Measurements from ENCODE around the gene CFAP141.

Gene CFAP141

DNA sequence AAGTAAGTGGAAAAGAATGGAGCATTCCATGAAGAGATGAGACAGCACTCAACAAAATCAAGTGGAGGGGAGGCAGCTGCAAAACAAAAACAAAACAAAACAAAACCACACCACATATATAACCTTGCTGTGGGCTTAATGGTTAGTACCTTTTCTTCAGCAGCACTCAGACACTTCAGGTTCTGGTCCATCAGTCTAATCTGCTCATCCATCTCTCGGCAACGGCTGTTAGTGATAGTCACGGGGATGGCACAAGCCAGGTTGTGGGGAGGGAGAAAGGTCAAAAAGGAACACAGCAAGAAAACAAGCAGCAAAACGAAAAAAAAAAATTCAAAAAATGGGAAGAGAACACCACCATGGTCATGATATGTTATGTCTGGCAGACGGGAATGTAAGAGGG, 34.3 kb downstream of the CFAP141 start:
- no peak for DNase-seq

DNA sequence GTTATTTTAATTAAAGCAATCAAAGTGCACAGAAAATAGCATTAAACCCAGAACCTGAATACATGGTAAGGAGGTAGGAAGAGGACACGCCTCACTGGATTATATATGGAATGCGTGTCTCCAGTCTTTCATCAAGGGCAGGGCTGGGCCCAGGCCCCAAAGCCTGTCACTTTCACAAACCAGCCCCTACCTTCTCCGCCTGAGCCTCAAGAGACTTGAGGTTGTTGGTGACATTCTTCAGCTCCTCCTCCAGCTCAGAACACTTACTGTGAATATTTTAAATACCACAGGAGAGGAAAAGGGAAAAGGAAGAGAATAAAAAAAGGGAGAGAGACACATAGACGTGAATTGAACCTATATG, 34.9 kb downstream of the CFAP141 start:
- DNase-seq = no peak

DNA sequence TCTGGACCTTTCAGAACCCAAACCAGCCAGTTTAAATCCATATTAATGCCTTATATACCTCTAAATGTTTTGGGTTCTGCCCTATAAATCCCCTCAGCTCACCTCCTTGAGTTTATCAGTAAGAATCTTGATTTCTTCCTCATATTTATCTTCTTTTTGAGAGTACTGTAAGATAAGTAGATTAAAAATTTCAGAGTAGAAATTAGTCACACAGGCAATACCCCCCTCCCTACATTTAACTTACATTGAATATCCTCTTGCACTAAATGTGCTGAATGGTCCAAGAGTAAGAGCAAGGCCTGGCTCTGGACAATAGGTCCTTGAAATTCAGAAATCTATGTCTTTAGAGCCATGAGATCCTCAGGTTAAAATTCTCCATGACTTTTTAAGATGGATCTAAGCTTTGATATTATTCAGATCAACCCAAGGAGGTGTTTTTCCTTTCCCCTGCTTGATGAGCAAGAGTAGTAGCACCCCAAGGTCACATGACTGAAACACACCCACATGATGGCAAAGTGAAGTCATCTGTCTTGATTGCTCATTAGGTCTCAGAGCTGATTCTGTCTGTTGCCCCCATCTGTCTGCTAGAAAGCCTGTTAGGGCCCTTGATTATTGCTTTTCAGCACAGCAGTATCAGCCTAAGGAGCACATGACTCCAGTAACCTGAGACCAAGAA, 35.4 kb downstream of the CFAP141 start:
- peak in 5 of 56 donors; percentile 1 to 22 (median 16) for DNase-seq

DNA sequence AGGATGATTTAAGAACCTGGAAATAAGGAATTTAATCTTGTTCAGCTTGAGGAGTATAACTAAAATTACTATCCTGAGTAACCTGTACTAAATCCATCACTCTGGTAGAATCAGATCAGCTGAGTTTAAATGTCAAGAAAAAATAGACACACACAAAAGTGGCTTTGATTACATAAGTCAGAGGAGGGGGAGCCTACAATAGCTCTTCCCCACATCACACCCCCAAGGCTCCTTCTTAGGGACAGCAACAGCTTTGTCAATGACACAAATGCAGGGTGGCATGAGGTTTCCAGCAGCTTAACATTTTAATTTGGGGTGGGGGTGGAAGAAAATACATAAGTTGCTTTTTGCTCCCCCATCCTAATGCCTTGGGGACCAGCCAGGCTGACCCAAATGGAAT, 38.7 kb downstream of the CFAP141 start:
- no peak for DNase-seq

DNA sequence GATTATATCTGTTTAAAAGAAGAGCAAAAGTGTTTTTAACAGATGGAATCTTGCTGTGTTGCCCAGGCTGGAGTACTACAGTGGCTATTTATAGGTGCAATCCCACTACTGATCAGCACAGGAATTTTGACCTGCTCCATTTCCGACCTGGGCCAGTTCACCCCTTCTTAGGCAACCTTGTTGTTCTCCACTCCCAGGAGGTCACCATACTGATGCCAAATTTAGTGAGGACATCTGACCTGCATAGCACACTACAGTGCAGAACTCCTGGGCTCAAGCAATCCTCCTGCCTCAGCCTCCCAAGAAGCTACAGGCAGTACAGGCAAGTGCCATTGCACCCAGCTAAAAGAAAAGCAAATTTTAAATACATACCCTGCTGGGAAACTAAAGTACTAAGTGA, 39.9 kb downstream of the CFAP141 start:
- no peak for DNase-seq

DNA sequence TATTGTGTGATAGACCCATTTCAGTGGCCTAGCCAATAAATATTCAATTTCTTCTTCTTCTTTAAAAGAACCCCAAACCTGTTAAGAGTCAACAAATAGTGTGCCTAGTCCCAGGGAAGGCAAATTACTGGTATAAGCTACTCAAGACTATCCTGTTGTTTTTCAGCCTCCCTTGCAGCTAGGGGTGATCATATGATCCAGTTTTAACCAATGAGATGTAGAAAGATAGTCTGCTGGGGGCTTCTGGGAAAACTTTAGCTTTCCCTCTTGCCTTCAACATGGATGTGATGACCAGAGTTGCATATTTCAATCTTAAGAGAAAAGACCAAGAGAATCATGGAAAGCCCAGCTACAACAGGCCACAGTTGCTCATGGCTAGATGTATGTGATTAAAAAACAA, 46.6 kb downstream of the CFAP141 start:
- no peak for DNase-seq

DNA sequence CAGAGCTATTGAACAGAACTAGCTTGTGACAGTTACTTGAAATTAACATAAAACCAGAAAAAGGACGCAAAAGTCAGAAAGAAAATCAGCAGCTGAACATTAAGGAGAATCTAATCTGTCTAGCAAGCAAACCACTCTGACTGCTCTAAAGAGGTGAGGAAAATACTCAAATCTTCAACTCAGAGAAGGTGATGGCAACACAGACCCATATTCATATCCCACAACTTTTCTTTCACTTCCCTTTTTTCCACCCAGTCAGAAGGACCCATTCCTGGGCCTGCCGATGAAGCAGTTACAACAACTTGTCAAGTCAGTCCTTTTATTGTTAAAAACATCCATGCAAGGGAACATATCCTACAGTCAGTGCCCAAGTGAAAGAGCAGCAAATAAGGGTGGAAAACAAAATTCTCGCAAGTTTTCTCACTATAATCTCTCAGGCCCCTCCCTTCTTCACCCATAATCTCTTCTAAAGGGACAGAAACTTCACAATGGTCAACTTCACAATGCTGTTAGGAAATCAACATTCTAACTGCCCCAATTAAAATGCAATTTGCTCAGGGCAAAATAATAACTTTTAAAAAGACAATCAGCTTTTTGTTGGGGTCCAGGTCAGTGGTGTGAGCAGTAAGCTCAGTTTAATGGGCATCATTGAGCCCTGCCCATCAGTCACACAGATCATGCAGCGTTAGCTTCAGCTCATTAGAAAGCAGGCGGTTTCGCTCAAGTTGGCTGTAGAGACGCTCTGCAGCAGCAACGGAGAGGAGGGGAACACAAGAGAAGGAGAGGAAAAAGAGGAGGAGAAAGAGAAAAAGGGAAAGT, 47.6 kb downstream of the CFAP141 start:
- no peak for DNase-seq

DNA sequence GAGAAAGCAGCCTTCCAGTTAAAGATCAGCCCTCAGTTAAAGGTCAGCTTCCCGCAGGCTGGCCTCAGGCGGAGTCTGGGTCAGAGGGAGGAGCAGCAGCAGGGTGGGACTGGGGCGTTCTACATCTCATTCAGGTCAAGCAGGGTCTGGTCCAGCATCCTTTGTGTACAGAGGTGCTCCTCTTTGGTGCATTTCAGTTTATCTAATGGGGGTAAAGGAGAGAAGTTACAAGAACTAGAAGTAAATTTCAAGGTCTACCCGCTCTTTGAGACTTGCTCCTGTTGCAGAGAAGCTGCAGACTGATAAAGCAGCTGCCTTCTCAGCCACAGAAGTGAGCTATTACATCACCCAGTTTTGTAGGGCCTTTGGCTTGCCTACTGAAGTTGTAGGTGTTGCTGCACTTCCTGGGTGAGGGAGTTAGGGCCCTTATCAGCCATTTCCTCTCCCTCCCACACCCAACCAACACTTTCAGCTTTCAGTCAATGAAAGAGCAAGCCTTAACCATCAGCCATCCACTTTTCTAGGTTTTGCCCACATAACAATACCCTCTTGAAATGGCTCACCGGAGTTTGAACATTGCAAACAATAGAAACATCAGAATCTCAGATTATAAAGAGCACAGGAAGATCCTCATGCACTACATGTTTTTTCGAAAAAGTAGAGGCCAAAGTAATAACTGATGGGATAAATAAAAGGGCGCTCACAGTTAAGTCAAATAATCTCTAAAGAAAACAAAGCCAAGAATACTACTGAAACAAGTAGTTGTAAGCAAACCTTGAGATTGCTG, 48.4 kb downstream of the CFAP141 start:
- no peak for DNase-seq

DNA sequence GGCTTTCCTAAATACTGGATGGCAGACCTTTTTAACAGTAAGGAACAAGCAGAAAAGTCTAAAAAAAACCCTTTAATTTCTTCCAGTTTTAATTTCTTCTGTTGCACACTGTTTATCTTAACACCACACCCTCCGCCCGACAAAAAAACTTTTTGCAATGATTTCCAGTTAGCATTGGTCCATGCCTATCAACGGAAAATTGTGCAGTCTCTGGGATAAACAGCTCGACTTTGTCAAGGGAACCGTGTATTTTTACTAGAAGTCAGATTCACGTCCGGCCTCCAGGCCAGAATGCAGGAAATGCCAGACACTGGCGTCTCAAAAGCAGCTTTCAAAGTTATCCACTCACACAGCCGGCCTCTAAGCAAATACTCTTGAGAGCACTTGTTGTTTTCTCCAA, 50.9 kb downstream of the CFAP141 start:
- DNase-seq = peak in 2 of 56 donors; percentile 0 to 3

DNA sequence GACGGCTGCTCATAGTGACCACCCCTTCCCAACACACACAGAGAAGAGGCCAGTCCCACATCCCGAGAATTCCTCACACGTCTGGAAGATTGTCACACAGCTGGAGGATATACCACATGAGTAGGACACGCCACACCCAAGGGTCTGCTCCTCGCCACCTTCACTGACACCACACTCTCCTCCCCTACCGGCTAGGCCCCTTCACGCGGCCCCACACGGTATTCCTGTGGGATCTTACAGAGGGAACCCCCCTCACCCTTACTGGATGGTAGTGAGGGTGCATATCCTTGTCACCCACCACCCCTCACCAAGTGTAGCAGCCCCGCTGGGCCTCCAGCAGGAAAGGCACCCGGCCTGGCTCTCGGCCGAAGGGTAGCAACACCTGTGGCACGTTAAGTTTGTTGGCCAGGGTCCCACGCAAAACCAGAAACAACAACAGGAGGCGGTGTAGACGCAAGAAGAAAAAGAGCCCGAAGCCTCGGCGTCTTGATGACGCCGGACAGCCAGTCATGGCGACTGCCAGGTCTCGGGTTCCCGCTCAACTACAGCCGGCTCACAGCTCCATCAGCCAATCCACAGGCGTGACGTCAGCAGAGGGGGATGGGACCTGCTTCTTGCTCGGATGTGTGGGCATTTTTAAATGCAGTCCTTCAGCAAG, 51.5 kb downstream of the CFAP141 start, which contains the start of gene NUP210L:
Gene NUP210L (minus strand): TSS at position 540 of the 658 bp plus-strand sequence.
- peak in 8 of 56 donors; percentile 26 to 80 (median 69) for DNase-seq

DNA sequence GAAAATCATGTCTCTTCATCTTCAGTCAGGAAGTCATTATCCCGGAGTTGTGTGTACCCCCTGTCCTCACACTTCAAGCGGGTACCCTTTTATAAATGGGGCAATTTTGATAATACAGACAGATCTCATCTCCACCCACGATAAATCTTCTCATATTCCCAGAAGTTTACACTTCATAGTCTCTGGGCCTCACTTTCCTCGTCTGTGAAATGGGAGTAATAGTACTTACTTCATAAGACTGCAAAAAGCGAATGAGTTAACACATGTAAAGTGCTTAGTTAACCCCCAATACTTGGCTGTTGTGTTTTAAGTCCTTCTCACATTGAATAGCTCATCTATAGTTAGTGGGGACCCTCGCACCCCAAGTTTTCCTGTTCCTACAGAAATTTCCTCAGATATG, 52.1 kb downstream of the CFAP141 start:
- no peak for DNase-seq

DNA sequence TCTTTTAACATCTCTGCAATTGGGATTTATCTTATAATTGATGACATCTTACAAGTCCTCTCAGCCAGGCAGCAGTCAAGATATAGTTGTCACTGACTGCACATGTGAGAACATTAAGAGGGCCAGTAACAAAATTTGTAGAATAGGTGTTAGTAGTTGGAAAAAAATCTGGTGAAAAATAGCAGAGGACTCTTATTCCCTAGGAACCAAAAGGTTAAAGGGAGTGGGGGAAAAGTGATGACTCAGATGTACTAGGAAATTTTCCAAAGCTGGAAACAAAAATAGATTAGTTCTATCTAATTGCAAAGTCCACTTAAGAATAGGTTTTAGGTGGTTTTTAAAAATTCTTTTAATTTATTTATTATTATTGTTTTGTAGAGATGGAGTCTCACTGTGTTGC, 54.8 kb downstream of the CFAP141 start:
- DNase-seq = no peak
